GM12873 (cell line): ENCODE measurements around the gene BID.

Experiments used
- TF ChIP-seq, protein P1 (sequence below): IDR thresholded peaks from 2 replicates; pipeline ENCODE4 v1.5.1; 2012; ENCODE audit warnings: low read depth, mild to moderate bottlenecking, moderate library complexity, low read length, control low read depth; ENCODE audit not compliant: insufficient read depth; ENCODE audit errors: missing control alignments

The BID gene

GRCh38 chr22:17817511-17818065 lies 43.3 kb upstream of the BID start:
- TF ChIP-seq, protein P1, sequence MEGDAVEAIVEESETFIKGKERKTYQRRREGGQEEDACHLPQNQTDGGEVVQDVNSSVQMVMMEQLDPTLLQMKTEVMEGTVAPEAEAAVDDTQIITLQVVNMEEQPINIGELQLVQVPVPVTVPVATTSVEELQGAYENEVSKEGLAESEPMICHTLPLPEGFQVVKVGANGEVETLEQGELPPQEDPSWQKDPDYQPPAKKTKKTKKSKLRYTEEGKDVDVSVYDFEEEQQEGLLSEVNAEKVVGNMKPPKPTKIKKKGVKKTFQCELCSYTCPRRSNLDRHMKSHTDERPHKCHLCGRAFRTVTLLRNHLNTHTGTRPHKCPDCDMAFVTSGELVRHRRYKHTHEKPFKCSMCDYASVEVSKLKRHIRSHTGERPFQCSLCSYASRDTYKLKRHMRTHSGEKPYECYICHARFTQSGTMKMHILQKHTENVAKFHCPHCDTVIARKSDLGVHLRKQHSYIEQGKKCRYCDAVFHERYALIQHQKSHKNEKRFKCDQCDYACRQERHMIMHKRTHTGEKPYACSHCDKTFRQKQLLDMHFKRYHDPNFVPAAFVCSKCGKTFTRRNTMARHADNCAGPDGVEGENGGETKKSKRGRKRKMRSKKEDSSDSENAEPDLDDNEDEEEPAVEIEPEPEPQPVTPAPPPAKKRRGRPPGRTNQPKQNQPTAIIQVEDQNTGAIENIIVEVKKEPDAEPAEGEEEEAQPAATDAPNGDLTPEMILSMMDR, result no peak

GRCh38 chr22:17817079-17817478 lies 42.8 kb upstream of the BID start:
- TF ChIP-seq, protein P1, result no peak

DNA sequence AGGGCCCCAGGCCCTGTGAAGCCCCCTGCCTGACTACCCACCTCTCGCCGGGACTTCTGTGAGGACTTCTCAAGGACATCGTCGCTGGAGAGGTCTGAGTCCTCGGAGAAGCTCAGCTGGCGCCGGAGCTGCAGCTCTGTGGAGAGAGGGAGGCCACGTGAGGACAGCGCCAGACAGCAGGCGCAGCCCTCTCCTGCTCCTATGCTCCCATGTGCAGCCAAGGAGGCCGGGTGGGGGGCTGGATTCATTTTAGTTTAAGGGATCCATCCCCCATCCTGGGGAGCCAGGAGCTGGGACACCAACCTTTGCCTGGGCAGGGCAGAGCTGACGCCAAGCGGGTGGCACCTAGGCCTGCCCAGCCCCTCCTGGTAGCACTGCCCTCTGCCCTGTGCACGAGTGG lies 42.4 kb upstream of the BID start:
- TF ChIP-seq, protein P1, result no peak

- TF ChIP-seq, protein P1, result no peak
Observed at GRCh38 chr22:17815703-17816254, 41.5 kb upstream of the BID start.

DNA sequence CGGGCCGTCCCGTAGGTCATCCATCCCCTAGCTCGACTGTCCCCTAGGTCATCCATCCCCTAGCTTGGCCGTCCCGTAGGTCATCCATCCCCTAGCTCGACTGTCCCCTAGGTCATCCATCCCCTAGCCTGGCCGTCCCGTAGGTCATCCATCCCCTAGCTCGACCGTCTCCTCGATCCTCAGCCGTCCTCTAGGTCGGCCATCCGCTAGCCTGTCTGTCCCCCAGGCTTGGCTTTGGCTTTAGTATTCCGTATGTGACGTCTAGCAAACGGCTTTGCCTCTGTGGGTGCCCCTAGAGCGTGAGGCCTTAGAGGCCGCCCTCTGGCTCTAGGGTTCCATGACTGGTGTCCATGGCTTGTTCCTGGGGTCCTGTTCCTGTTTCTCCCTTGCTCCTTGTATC lies 40.6 kb upstream of the BID start:
- TF ChIP-seq, protein P1, result no peak

GRCh38 chr22:17814084-17814483 lies 39.8 kb upstream of the BID start:
- TF ChIP-seq, protein P1, result no peak

GRCh38 chr22:17811119-17811518 lies 36.9 kb upstream of the BID start:
- TF ChIP-seq, protein P1, result no peak
